GM13977 (cell line): Measurements from ENCODE around the gene CAB39L.

Source experiments
- DNase-seq: peaks from one replicate; pipeline ENCODE4 v3.0.0; 2012; ENCODE audit warnings: low spot score
- CTCF ChIP-seq: IDR thresholded peaks from 2 replicates; pipeline ENCODE4 v1.5.1; 2012; ENCODE audit warnings: mild to moderate bottlenecking, control low read depth; ENCODE audit not compliant: insufficient read depth; ENCODE audit errors: extremely low read depth, missing control alignments
- in situ Hi-C: fragments of 300-500 bp; cut with MboI; formaldehyde crosslinking; loops from one replicate; pipeline ENCODE4 v1.12.0; 2022; ENCODE audit warnings: low sequenced_read_pairs, low pct_unique_long_range_greater_than_20kb, mixed read lengths, inconsistent platforms; ENCODE audit not compliant: unreplicated experiment

Gene CAB39L

DNA sequence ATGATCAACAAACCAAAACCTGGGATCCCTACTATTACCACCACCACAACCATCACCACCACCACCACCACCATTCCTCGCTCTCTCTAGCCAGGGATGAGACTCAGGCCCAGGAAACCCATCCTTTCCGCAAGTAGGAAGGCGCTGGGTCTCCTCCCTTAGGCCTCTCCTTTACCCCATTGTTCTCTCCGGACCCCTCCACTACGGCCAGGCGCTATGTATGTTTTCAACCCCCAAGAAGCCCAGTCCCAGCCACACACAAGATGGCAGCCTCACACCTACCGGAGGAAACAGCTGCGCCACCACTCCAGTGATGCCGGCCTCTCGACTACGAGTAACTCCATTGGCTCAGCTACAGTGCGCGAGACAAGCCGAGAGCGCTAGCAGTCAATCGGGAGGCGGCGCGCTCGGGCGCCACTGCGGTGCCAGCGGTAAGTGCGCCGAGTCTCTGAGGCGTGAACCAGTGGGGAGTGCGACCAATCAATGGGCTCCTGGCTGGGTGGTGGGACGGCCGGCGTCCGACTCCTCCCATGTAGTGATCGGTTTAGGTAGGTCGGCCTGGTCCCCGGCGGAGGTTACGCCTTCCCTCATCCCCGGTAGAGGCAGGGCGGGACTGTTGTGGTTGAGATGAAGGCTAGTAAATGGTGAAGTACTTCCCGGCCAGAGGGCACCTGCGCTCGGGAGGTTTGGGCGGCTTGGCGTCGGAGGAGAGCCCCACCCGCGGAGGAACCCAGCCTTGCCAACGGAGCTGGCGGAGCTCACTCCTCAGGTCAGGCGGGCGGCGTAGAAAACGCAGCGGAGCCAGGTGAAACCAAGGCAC lies at the start of gene CAB39L, which contains the start of gene SETDB2:
Gene CAB39L (minus strand): TSS at position 361 of the 820 bp plus-strand sequence. CDS start 61,154 bp downstream, outside the sequence.
Gene SETDB2 (plus strand): TSS at position 571 of the 820 bp plus-strand sequence. CDS start 7,620 bp downstream, outside the sequence.
- peak; percentile 92 for DNase-seq
- peak; percentile 24 for TF ChIP-seq CTCF
- in situ Hi-C loops = no loop called here

DNA sequence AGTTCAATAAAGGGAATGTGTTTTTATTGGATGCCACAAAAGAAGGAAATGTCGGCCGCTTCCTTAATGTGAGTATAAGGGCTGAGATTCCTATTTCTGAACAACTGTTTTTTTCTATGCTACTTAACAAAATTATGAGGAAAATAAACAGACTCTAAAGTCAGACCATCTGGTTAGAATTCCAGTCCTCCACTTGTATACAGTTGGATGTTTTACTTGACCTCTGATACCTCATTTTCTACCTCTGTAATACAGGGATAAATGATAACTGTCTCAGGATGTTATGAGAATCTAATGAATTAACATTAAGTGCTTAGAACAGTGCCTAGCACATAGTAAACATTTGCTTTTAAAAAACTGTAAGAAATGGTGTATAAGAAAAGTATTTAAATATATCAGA lies 44.7 kb upstream of the CAB39L start:
- in situ Hi-C loops = no loop called here
- TF ChIP-seq CTCF = no peak
- DNase-seq = no peak

GRCh38 chr13:49481788-49482187 lies 37.9 kb upstream of the CAB39L start:
- TF ChIP-seq CTCF = no peak

DNA sequence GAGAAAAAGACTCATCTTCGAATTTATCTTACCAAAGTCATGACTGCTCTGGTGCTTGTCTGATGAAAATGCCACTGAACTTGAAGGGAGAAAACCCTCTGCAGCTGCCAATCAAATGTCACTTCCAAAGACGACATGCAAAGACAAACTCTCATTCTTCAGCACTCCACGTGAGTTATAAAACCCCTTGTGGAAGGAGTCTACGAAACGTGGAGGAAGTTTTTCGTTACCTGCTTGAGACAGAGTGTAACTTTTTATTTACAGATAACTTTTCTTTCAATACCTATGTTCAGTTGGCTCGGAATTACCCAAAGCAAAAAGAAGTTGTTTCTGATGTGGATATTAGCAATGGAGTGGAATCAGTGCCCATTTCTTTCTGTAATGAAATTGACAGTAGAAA lies 32.7 kb upstream of the CAB39L start:
- TF ChIP-seq CTCF = no peak
- in situ Hi-C loops = no loop called here
- no peak for DNase-seq

More at GRCh38 chr13:49481788-49482187, 37.9 kb upstream of the CAB39L start:
- in situ Hi-C loops = no loop called here
- no peak for DNase-seq

DNA sequence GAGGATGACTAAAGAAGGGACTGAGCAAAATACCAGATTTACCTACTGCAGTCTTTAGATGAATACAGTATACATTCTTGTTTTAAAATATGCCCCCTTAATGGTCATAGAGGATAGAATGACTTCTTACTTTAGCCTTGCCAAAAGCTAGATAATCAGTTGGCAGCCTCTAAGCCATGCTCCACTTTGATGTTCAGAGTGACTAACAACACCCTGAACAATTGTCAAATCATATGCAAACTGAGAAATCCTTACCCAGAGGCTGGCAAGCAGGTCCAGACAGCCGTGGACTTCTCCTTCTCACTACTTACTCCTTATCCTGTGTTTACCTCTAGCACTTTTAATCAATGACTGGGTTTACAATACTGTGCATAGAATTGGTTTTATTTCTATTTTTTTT lies 28.3 kb upstream of the CAB39L start:
- no peak for DNase-seq
- in situ Hi-C loops = no loop called here
- TF ChIP-seq CTCF = no peak

DNA sequence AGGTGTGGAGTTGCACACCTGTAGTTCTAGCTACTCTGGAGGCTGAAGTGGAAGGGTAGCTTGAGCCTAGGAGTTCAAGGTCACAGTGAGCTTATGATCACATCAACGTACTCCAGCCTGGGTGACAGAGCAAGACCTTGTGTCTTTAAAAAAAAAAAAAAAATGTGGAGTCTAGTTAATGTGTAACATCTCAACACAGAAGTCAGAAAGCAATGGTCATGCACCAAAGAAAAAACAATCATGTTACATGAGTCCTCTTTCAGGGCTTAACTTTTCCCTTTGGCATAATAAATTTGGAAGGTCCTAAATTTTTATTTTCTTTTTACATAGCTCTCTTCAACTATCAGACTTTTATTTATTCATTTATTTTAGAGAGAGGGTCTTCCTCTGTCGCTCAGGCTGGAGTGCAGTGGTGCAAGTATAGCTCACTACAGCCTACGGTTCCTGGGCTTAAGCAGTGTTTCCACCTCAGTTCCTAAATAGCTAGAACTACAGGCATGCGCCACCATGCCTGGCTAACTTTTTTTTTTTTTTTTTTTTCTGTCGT lies 22.5 kb upstream of the CAB39L start:
- no peak for DNase-seq
- in situ Hi-C loops = no loop called here
- TF ChIP-seq CTCF = no peak
